ENCODE measurements around the gene ARHGAP4. TPM values are rescaled to one million over a fixed set of nuclear protein-coding genes. Genes with fewer than 3 reads are reported as not detected.

The ARHGAP4 gene
- total RNA-seq, 3 donors from 2014 or later (not counting 1 experiment from before 2014, with no cell fraction given), result 352 to 398 (median 384) TPM

GRCh38 chrX:153955228-153955732 lies 29.2 kb upstream of the ARHGAP4 start:
- H3K4me1 ChIP-seq (ENCODE audit: control insufficient read depth, insufficient read depth, low read length), result peaks cover 10% of the 10 kb centered on the region
- Mint-ChIP-seq H3K36me3 (no peaks in the 10 kb centered on the region), H3K27me3 (ENCODE audit: low read depth in 2 of 2) (no peaks in the 10 kb centered on the region), H3K9me3 (no peaks in the 10 kb centered on the region), H3K4me1 (no peaks in the 10 kb centered on the region), H3K27ac (no peak overlapping the region), H3K4me3 (no peak overlapping the region)
- no peak for TF ChIP-seq CTCF (IDR thresholded peaks at IDR 0.05)
- peaks cover 90% of the 10 kb centered on the region for H3K36me3 ChIP-seq (ENCODE audit: control insufficient read depth, insufficient read depth, low read length)
- no peaks in the 10 kb centered on the region for H3K9me3 ChIP-seq (ENCODE audit: control insufficient read depth, insufficient read depth, low read length)
- H3K27me3 ChIP-seq (ENCODE audit: control insufficient read depth, insufficient read depth, low read length), result no peaks in the 10 kb centered on the region
- intact Hi-C loops (cut with micrococcal nuclease), result no loop called here
- no peak for ATAC-seq
- 89% methylated on average over 10 of the region's 12 CpGs for WGBS (ENCODE audit: insufficient coverage)
- no peak overlapping the region for H3K4me3 ChIP-seq (ENCODE audit: low read length)
- H3K27ac ChIP-seq (ENCODE audit: low read length), result no peak overlapping the region
- DNase-seq, result no peak

- H3K27me3 ChIP-seq (ENCODE audit: control insufficient read depth, insufficient read depth, low read length), result no peaks in the 10 kb centered on the region
- H3K27ac Mint-ChIP-seq, result no peak overlapping the region
- H3K27me3 Mint-ChIP-seq (ENCODE audit: low read depth in 2 of 2), result no peaks in the 10 kb centered on the region
- no peaks in the 10 kb centered on the region for H3K9me3 ChIP-seq (ENCODE audit: control insufficient read depth, insufficient read depth, low read length)
- 94% methylated on average over 38 of the region's 44 CpGs for WGBS (ENCODE audit: insufficient coverage)
- no peak overlapping the region for H3K4me3 Mint-ChIP-seq
- H3K27ac ChIP-seq (ENCODE audit: low read length), result no peak overlapping the region
- no peak for TF ChIP-seq CTCF (IDR thresholded peaks at IDR 0.05)
- peaks cover 90% of the 10 kb centered on the region for H3K36me3 ChIP-seq (ENCODE audit: control insufficient read depth, insufficient read depth, low read length)
- H3K4me1 ChIP-seq (ENCODE audit: control insufficient read depth, insufficient read depth, low read length), result peaks cover 13% of the 10 kb centered on the region
- H3K36me3 Mint-ChIP-seq, result no peaks in the 10 kb centered on the region
- no peak overlapping the region for H3K4me3 ChIP-seq (ENCODE audit: low read length)
- H3K9me3 Mint-ChIP-seq, result no peaks in the 10 kb centered on the region
- no peaks in the 10 kb centered on the region for H3K4me1 Mint-ChIP-seq
- intact Hi-C loops (cut with micrococcal nuclease), result no loop called here
- DNase-seq, result no peak
- no peak for ATAC-seq
These were observed 28.6 kb upstream of the ARHGAP4 start for GRCh38 chrX:153954558-153955227.

- H3K4me1 Mint-ChIP-seq, result no peaks in the 10 kb centered on the region
- Histone ChIP-seq H3K27ac (ENCODE audit: low read length) (no peak overlapping the region), H3K36me3 (ENCODE audit: control insufficient read depth, insufficient read depth, low read length) (peaks cover 87% of the 10 kb centered on the region), H3K4me3 (ENCODE audit: low read length) (no peak overlapping the region), H3K4me1 (ENCODE audit: control insufficient read depth, insufficient read depth, low read length) (peaks cover 20% of the 10 kb centered on the region), H3K27me3 (ENCODE audit: control insufficient read depth, insufficient read depth, low read length) (no peaks in the 10 kb centered on the region), H3K9me3 (ENCODE audit: control insufficient read depth, insufficient read depth, low read length) (no peaks in the 10 kb centered on the region)
- no peak for TF ChIP-seq CTCF (IDR thresholded peaks at IDR 0.05)
- no peak overlapping the region for H3K27ac Mint-ChIP-seq
- DNase-seq (no peak), ATAC-seq (no peak)
- no peak overlapping the region for H3K4me3 Mint-ChIP-seq
- no peaks in the 10 kb centered on the region for H3K27me3 Mint-ChIP-seq (ENCODE audit: low read depth in 2 of 2)
- intact Hi-C loops (cut with micrococcal nuclease), result loop anchor here (1.0 kb wide), 1 partner anchor 190 kb away; the partner anchor contains the start of gene PLXNB3
- 83% methylated on average over 33 of the region's 33 CpGs for WGBS (ENCODE audit: insufficient coverage)
- H3K9me3 Mint-ChIP-seq, result no peaks in the 10 kb centered on the region
- H3K36me3 Mint-ChIP-seq, result no peaks in the 10 kb centered on the region
These were observed 28.0 kb upstream of the ARHGAP4 start for GRCh38 chrX:153953892-153954557.
